GM18505 (cell line): ENCODE measurements around the gene DPP6.

ENCODE experiments used
- ATAC-seq: cut with Tn5 transposase; IDR thresholded peaks from one replicate; pipeline ENCODE4 v1.9.1; 2021; ENCODE audit not compliant: unreplicated experiment
- POLR2A ChIP-seq: IDR thresholded peaks from 4 replicates; pipeline ENCODE4 v1.6.1; 2011; ENCODE audit warnings: borderline replicate concordance; ENCODE audit not compliant: insufficient read depth, insufficient read length; ENCODE audit errors: extremely low read depth

The DPP6 gene

DNA sequence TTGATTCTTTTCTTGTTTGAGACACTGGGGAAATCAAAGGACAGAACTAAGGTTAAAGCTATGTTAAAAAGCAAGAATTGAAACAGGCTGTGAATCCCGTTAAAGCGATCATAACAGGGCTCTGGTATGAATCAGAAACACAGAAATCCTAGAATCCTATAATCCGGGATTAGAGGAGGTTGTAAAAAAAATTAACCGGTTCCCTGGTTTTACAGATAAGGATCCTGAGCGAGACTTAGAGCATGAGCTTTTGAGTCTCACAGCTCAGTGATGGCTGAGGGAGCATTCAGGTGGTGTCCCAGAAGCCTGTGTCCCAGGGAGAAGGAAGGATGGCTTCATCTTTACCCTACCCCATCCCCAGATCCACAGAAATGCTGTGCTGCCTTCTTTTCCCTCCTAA lies 489.4 kb downstream of the DPP6 start:
- TF ChIP-seq POLR2A = no peak
- ATAC-seq = no peak

DNA sequence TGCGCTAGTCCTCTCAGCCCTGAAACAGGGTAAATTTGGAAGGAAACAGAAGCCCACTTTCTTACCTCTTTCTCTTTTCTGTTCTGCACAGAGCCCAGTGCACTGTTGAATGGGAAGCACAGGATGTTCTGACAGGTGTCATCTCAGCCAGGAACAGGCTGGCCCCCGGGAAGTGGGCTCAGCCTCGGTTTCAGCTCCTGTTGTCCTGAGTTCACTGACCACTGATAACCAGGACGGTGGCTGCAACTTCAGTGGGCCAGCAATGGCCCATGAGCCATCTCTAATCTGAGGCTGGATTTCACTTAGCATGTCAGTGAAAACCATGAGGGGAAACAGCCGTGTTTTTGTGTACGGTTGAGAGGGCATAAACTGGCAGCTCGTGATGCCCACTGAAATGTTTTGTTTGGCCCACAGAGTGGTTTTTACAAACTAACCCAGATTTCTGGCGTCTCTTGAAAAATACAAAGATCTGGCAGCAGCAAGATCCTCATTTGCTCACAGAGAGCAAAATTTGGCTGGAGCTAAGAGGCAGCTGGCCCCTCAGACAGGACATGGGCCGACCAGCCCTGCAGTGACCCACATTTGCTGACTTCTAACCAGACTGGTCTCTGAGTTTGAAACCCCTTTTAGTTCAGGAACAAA lies 494.9 kb downstream of the DPP6 start:
- TF ChIP-seq POLR2A = no peak
- ATAC-seq = no peak

DNA sequence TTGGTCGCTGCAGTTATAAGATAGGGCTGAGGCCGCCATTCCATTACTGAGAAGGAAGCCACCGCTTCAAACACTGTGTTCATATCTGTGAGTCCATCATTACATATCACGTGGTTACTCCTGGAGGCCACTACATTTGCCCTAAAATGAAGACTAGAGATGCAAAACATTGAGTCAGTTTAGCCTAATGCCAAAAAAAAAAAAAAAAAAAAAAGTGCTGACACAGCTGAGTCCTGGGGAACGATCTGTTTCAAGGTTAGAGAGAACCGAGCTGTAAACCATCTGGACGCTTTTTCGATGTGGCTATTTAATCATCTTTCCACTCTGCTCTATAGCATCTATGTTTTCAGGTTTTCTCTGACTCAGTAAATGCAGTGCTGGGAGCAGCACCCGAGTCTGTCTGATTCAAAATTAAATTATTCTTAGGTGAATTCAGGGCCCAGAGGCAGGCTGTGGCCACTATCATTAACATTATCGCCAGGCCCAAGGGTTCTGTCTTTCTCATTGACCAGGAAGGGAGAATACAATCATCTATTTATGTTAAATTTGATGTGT lies 501.6 kb downstream of the DPP6 start:
- ATAC-seq = no peak
- no peak for TF ChIP-seq POLR2A

DNA sequence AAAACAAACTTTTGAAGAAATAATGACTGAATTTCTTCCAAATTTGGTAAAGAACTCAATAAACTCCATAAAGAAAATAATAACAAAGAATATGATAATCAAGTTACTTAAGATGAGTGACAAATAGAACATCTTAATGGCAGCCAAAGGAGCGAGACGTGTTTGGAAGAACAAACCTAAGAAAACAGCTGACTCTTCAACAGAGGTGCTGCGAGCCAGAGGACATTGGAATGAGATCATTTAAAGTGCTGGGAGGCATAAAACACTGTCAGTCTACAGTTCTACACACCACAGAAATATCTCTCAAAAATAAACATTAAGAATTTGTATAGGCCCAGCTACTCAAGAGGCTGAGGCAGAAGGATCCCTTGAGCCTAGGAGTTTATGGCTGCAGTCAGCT lies 507.3 kb downstream of the DPP6 start:
- no peak for ATAC-seq
- no peak for TF ChIP-seq POLR2A

DNA sequence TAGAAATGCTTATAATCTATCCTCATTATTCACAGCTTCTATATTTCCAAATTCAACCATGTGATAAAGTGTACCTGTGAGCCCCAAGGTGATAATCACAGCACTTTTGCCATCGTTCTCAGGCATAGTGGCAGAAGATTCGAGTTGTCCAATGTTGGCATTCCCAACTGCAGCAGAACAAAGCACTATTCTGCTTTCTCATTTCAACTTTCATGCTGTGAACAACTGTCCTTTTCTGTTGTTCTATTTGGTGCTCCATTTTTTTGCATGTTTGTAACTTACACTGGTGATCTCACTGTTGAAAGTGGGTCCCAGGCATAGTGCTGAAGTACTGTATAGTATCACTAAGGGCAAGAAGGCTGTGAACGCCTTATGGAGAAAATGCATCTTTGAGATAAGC lies 512.5 kb downstream of the DPP6 start:
- no peak for TF ChIP-seq POLR2A
- ATAC-seq = no peak

DNA sequence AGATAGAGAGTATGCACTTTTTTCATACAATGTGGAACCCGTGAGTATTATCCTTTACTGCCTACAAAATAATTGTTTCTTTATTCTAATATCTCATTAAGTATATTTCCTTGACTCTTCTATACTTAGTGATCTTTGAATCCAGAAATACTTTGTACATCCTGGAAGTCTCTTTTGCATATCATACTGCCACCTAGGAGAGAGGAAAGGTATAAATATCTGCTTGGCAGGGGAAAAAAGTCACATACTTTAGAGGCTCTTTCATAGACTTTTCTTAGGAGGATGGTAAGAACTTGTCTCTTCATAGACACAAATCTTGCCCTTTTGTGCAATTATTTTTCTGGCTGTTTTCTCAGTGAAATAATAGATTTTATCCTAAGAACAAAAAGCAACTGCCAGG lies 514.7 kb downstream of the DPP6 start:
- TF ChIP-seq POLR2A = no peak
- no peak for ATAC-seq

DNA sequence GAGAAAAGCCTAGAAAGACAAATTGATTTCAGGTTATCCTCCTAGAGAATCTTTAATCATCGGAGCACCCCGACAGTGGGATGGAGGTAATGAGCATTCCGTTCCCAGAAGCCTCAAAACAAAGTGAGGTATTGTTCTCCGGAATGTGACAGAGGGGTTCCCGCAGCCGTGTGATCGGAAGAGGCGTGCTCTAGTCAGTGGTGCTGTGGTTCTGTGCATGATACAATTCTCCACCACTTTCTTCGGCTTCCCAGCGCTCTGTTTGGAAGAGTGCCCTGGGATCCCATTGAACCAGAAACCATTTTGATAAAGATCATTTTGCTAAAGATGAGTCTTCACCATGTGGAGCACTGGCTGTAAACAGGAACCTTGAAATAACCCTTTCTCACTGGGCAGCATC lies 516.1 kb downstream of the DPP6 start:
- ATAC-seq = no peak

DNA sequence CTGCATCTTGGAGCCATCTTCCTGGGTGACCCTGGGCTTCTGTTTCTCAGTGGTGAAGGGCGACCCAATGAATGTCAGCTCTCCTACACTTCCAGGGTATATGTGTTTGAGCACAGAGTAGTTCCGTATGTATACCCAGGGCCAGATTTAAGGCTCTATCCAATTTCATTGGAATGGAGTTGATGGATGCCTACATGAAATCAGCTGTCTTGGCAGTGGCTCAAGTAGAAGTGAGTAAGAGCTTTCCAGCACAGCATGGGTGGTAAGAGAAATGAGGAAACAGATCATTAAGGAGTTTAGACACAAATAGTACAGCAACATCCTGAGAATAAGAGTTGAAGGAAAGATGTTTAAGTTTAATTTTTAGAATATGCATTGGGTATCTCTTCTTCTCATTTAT lies 517.7 kb downstream of the DPP6 start:
- ATAC-seq = no peak
- no peak for TF ChIP-seq POLR2A

More for the DNA sequence above, 516.1 kb downstream of the DPP6 start:
- TF ChIP-seq POLR2A = no peak

DNA sequence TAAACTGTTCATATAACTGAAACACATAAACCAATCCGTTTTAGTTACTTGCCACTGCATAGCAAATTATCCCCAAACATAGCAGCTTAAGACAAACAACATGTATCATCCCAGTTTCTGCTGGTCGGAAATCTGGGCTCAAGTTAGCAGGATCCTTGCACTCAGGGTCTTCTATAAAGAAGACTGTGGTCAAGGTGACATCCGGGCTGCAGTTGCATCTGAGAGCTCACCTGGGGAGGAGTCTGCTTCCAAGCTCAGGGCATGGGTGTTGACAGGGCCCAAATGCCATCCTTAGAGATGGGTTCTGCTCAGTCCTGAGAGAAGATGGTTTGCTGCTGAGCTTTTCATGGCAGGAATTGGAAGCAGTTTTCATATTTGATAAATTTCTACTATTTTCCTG lies 519.6 kb downstream of the DPP6 start:
- no peak for ATAC-seq
- TF ChIP-seq POLR2A = no peak

DNA sequence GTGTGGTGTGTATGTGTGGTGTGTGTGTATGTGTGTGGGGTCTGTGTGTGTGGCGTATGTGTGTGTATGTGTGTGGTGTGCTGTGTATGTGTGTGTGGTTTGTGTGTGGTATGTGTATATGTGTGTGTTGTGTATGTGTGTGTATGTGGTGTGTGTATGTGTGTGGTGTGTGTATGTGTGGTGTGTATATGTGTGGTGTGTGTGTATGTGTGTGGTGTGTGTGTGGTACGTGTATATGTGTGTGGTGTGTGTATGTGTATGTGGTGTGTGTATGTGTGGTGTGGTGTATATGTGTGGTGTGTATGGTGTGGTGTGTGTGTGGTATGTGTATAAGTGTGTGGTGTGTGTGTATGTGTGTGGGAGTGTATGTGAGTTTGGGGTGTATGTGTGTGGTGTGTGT lies 522.0 kb downstream of the DPP6 start:
- no peak for TF ChIP-seq POLR2A
- ATAC-seq = no peak

DNA sequence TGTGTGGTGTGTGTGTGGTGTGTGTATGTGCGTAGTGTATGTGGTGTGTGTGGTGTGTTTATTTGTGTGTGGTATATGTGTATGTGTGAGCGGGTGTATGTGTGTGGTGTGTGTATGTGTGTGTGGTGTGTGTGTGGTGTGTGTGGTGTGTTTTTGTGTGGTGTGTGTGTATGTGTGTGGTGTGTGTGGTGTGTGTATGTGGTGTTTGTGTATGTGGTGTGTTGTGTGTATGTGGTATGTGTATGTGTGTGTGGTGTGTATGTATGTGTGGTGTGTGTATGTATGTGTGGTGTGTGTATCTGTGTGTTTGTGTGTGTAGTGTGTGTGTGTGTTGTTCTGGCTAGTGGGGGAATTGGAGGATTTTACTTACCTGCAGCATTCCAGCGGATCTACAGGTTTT lies 523.3 kb downstream of the DPP6 start:
- no peak for ATAC-seq

DNA sequence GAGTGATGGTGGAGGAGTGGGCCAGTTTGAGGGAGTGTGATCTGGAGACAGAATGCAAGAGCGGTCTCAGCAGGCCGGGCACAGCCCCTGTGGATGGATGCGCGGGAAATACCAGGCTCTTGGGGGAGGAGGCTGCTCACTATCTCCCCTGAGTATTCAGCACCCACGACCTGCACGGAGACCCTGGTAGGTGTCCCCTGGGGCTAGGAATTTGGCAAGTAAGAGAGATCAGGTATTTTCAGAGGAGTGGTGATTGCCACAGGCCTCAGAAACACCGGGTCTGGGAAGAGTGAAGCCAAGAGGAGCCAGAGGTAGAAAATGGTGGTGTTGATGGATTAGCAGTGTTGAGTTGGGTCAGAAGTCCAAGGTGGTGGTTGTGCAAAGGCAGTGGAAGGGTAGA lies 524.4 kb downstream of the DPP6 start:
- no peak for ATAC-seq
- no peak for TF ChIP-seq POLR2A

More for the DNA sequence above, 523.3 kb downstream of the DPP6 start:
- TF ChIP-seq POLR2A = no peak

DNA sequence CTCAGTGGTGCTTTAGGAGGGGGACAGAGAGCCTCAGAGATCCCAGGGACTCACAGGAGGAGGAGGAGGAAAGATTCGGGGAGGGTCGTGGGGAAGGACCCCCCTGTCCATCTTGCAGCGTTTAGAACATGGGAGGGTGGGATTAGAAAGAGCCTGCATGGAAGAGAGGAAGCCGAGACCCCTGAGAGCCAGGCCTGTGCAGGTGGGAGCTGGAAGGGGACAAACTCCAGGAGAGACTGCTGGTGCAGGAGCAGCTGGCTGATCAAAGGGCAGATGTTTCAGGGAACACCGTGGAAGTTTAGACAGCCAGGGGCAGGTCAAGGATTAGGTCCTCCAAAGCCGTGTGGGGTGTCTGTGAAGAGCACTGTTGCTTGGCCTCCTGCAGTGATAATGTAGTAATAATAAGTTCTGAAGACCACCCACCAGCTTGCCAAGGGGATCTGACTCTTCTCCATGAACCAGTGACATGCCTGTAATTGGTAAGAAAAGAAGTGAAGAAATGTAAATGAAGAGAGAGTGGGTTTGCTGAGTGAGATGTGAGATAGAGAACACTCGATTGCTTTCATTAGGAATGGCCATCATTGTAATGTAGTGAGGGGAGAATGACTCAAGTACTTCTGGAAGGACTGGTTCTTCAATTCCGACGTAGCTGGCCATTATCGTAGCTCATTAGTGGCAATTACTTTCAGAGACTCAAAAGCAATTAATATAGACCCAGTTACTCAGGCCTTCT lies 525.1 kb downstream of the DPP6 start:
- TF ChIP-seq POLR2A = no peak
- ATAC-seq = no peak

DNA sequence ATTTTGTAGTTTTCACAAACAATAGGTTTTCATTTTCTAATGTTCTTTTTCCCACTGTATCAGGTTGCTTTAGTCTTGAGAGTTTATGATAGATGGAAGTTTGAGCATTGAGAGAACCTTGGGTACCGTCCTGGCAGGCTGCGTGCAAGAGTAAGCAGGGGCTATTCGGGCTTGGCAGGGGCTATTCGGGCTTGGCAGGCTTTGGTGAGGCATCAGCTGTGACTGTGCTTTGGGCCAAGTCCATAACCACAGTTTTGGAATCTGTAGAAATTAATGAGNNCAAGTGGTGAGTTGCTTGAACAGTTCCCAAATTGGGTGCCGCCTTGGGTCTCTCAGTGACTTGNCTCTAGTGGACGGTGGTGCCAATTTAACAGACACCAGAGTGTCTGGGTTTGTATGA lies 526.1 kb downstream of the DPP6 start:
- TF ChIP-seq POLR2A = no peak
- ATAC-seq = no peak
